ENCODE data around the gene SLX1A. TPM values are rescaled to one million over a fixed set of nuclear protein-coding genes. Genes with fewer than 3 reads are reported as not detected.
"Not testable (repeated sequence)": the region's sequence is repeated elsewhere in the genome, so short reads cannot be mapped to it uniquely, and the experiment has no call there.

SLX1A gene
- total RNA-seq, 1 donor from 2014 or later, result 34.1 TPM

- Mint-ChIP-seq H3K36me3 (ENCODE audit: unreplicated experiment) (no peaks in the 10 kb centered on the region), H3K27ac (ENCODE audit: unreplicated experiment) (no peak overlapping the region), H3K4me1 (ENCODE audit: unreplicated experiment) (no peaks in the 10 kb centered on the region), H3K4me3 (ENCODE audit: unreplicated experiment) (no peak overlapping the region), H3K27me3 (ENCODE audit: unreplicated experiment) (no peaks in the 10 kb centered on the region), H3K9me3 (ENCODE audit: unreplicated experiment) (no peaks in the 10 kb centered on the region)
- DNase-seq (ENCODE audit: extremely low spot score, unreplicated experiment), result no peak
- no peak for TF ChIP-seq CTCF (IDR thresholded peaks at IDR 0.05)
Observed at GRCh38 chr16:30163538-30163937, 30.1 kb upstream of the SLX1A start.

- Mint-ChIP-seq H3K27ac (ENCODE audit: unreplicated experiment) (no peak overlapping the region), H3K36me3 (ENCODE audit: unreplicated experiment) (no peaks in the 10 kb centered on the region), H3K4me1 (ENCODE audit: unreplicated experiment) (no peaks in the 10 kb centered on the region), H3K27me3 (ENCODE audit: unreplicated experiment) (no peaks in the 10 kb centered on the region), H3K9me3 (ENCODE audit: unreplicated experiment) (no peaks in the 10 kb centered on the region), H3K4me3 (ENCODE audit: unreplicated experiment) (no peak overlapping the region)
- DNase-seq (ENCODE audit: extremely low spot score, unreplicated experiment), result no peak
- TF ChIP-seq CTCF (IDR thresholded peaks at IDR 0.05), result no peak
Observed at GRCh38 chr16:30166202-30166902, 27.3 kb upstream of the SLX1A start.

- DNase-seq (ENCODE audit: extremely low spot score, unreplicated experiment); H3K4me3 Mint-ChIP-seq (ENCODE audit: unreplicated experiment); H3K4me1 Mint-ChIP-seq (ENCODE audit: unreplicated experiment); H3K36me3 Mint-ChIP-seq (ENCODE audit: unreplicated experiment); H3K27ac Mint-ChIP-seq (ENCODE audit: unreplicated experiment); H3K9me3 Mint-ChIP-seq (ENCODE audit: unreplicated experiment); H3K27me3 Mint-ChIP-seq (ENCODE audit: unreplicated experiment): not testable (repeated sequence)
Observed at GRCh38 chr16:30168746-30169145, 24.9 kb upstream of the SLX1A start.

- DNase-seq (ENCODE audit: extremely low spot score, unreplicated experiment); H3K27me3 Mint-ChIP-seq (ENCODE audit: unreplicated experiment); H3K4me1 Mint-ChIP-seq (ENCODE audit: unreplicated experiment): not testable (repeated sequence)
Observed at GRCh38 chr16:30169416-30169815, 24.3 kb upstream of the SLX1A start.

GRCh38 chr16:30170145-30170544 lies 23.5 kb upstream of the SLX1A start:
- not testable (repeated sequence) for H3K27ac Mint-ChIP-seq (ENCODE audit: unreplicated experiment); H3K36me3 Mint-ChIP-seq (ENCODE audit: unreplicated experiment); H3K4me1 Mint-ChIP-seq (ENCODE audit: unreplicated experiment); H3K27me3 Mint-ChIP-seq (ENCODE audit: unreplicated experiment); DNase-seq (ENCODE audit: extremely low spot score, unreplicated experiment); H3K4me3 Mint-ChIP-seq (ENCODE audit: unreplicated experiment); H3K9me3 Mint-ChIP-seq (ENCODE audit: unreplicated experiment)

More at GRCh38 chr16:30169416-30169815, 24.3 kb upstream of the SLX1A start:
- H3K27ac Mint-ChIP-seq (ENCODE audit: unreplicated experiment); H3K9me3 Mint-ChIP-seq (ENCODE audit: unreplicated experiment); H3K4me3 Mint-ChIP-seq (ENCODE audit: unreplicated experiment); H3K36me3 Mint-ChIP-seq (ENCODE audit: unreplicated experiment): not testable (repeated sequence)

GRCh38 chr16:30173054-30173453 lies 20.6 kb upstream of the SLX1A start:
- Mint-ChIP-seq H3K36me3 (ENCODE audit: unreplicated experiment) (no peaks in the 10 kb centered on the region), H3K9me3 (ENCODE audit: unreplicated experiment) (no peaks in the 10 kb centered on the region), H3K27ac (ENCODE audit: unreplicated experiment) (no peak overlapping the region), H3K4me3 (ENCODE audit: unreplicated experiment) (no peak overlapping the region), H3K27me3 (ENCODE audit: unreplicated experiment) (no peaks in the 10 kb centered on the region), H3K4me1 (ENCODE audit: unreplicated experiment) (no peaks in the 10 kb centered on the region)
- no peak for DNase-seq (ENCODE audit: extremely low spot score, unreplicated experiment)
- no peak for TF ChIP-seq CTCF (IDR thresholded peaks at IDR 0.05)

GRCh38 chr16:30176876-30177275 lies 16.8 kb upstream of the SLX1A start:
- H3K27ac Mint-ChIP-seq (ENCODE audit: unreplicated experiment); DNase-seq (ENCODE audit: extremely low spot score, unreplicated experiment); H3K27me3 Mint-ChIP-seq (ENCODE audit: unreplicated experiment); H3K36me3 Mint-ChIP-seq (ENCODE audit: unreplicated experiment); H3K4me1 Mint-ChIP-seq (ENCODE audit: unreplicated experiment); H3K9me3 Mint-ChIP-seq (ENCODE audit: unreplicated experiment); H3K4me3 Mint-ChIP-seq (ENCODE audit: unreplicated experiment): not testable (repeated sequence)

All from osteocyte (in vitro differentiated cells).